Upper lobe of left lung (tissue), 4 donors: ENCODE results near the gene FAM81A.
"Not testable (repeated sequence)": the region's sequence is repeated elsewhere in the genome, so short reads cannot be mapped to it uniquely, and the experiment has no call there.

ENCODE experiments used
- EP300 ChIP-seq, 4 donors: sonication (generic); formaldehyde crosslinking; IDR thresholded peaks; one replicate each; pipeline ENCODE4 v1.5.1; 2017; ENCODE audit warnings: antibody characterized with exemption in 4 of 4, control low read depth in 2 of 4
- POLR2AphosphoS5 ChIP-seq, 2 donors: sonication (generic); formaldehyde crosslinking; IDR thresholded peaks; one replicate each; pipeline ENCODE4 v1.5.1; 2017; ENCODE audit warnings: antibody characterized with exemption in 2 of 2

DNA sequence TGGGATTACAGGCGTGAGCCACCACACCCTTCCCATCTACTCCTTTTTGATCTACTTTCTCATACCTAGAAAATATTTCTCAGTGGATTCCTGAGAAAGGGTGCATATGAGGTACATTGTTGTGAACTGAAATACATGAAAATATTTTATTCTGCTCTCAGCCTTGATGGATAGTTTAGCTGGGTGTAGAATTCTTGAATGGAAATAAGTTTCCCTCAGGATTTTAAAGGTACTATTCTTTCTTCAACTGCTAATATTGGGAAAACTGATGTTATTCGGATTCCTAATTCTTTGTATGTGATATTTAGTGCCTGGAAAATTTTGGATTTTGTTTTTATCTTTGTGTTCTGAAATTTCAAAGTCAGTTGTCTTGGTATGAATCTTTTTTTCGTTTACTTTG is 9.1 kb upstream of the FAM81A start:
- not testable (repeated sequence) for TF ChIP-seq POLR2AphosphoS5, EP300 (IDR thresholded peaks at IDR 0.05)
